ENCODE data around the gene PDSS2. TPM values are rescaled to one million over a fixed set of nuclear protein-coding genes. Genes with fewer than 3 reads are reported as not detected.
"Not testable (repeated sequence)": the region's sequence is repeated elsewhere in the genome, so short reads cannot be mapped to it uniquely, and the experiment has no call there.

The PDSS2 gene
- total RNA-seq, 1 donor from 2014 or later: 16.2 TPM

- H3K27ac ChIP-seq: no peak overlapping the region
- no peaks in the 10 kb centered on the region for H3K4me1 ChIP-seq
- no peaks in the 10 kb centered on the region for H3K9me3 ChIP-seq
- intact Hi-C loops (cut with DNase I): no loop called here
- no peak for TF ChIP-seq CTCF (IDR thresholded peaks at IDR 0.05)
- DNase-seq (no peak), ATAC-seq (no peak)
- no peaks in the 10 kb centered on the region for H3K36me3 ChIP-seq
- no peaks in the 10 kb centered on the region for H3K27me3 ChIP-seq
- no peak overlapping the region for H3K4me3 ChIP-seq
These were observed 174.6 kb downstream of the PDSS2 start for GRCh38 chr6:107284805-107285204.

DNA sequence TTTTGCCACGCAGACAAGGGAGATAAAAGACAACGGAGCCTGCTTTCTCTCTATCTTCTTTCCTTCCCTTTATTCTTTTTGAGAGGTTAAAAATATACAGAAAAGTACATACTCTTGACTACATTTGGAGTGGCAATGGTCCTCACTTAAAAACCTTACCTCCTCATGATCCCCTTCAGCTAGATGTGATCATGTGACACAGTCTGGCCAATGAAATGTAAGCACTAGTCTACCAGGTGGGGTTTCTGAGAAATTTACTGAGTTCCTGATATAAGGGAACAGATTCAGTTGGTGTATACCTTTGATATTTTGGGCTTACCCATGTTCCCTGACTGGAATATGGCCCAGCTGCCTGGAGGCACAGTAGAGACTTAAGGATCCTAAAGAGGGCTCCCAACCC is 178.6 kb downstream of the PDSS2 start:
- H3K4me3 ChIP-seq: no peak overlapping the region

GRCh38 chr6:107280001-107280400 is 179.4 kb downstream of the PDSS2 start:
- intact Hi-C loops (cut with DNase I); H3K27me3 ChIP-seq; H3K36me3 ChIP-seq; DNase-seq; H3K4me3 ChIP-seq; H3K9me3 ChIP-seq; H3K4me1 ChIP-seq; H3K27ac ChIP-seq; ATAC-seq: not testable (repeated sequence)

More for the DNA sequence above, 178.6 kb downstream of the PDSS2 start:
- Histone ChIP-seq H3K36me3 (no peaks in the 10 kb centered on the region), H3K27me3 (no peaks in the 10 kb centered on the region), H3K9me3 (no peaks in the 10 kb centered on the region), H3K4me1 (no peaks in the 10 kb centered on the region), H3K27ac (no peak overlapping the region)
- intact Hi-C loops (cut with DNase I): no loop called here
- no peak for TF ChIP-seq CTCF (IDR thresholded peaks at IDR 0.05)
- ATAC-seq (no peak), DNase-seq (no peak)

GRCh38 chr6:107275330-107275865 is 184.0 kb downstream of the PDSS2 start:
- no peak overlapping the region for H3K4me3 ChIP-seq
- H3K36me3 ChIP-seq: no peaks in the 10 kb centered on the region
- no peak overlapping the region for H3K27ac ChIP-seq
- ATAC-seq (no peak), DNase-seq (no peak)
- no peaks in the 10 kb centered on the region for H3K27me3 ChIP-seq
- H3K9me3 ChIP-seq: no peaks in the 10 kb centered on the region
- no peaks in the 10 kb centered on the region for H3K4me1 ChIP-seq
- TF ChIP-seq CTCF (IDR thresholded peaks at IDR 0.05): no peak
- intact Hi-C loops (cut with DNase I): no loop called here

DNA sequence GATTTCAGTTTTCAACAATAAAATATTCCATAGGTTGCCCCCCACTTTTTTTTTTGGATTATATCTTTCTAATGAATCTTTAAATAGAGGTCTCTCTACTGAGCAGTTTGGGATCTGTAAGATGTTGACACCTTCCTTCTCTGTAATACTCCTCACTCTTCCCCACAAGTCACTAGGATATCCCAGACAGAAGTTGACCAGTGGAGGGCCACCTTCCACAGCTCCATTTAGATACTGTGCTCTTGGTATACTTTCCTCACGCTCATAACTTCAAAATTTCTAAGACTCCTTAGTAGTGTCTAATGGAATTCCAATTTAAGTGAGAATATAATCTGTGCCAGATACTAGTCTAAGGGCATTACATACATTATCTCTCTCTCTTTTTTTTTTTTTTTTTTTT is 185.1 kb downstream of the PDSS2 start:
- H3K4me1 ChIP-seq: no peaks in the 10 kb centered on the region
- no peak overlapping the region for H3K27ac ChIP-seq
- no peak overlapping the region for H3K4me3 ChIP-seq
- H3K36me3 ChIP-seq: no peaks in the 10 kb centered on the region
- TF ChIP-seq CTCF (IDR thresholded peaks at IDR 0.05): no peak
- DNase-seq: no peak
- ATAC-seq: no peak
- H3K27me3 ChIP-seq: no peaks in the 10 kb centered on the region
- H3K9me3 ChIP-seq: no peaks in the 10 kb centered on the region
- intact Hi-C loops (cut with DNase I): no loop called here

DNA sequence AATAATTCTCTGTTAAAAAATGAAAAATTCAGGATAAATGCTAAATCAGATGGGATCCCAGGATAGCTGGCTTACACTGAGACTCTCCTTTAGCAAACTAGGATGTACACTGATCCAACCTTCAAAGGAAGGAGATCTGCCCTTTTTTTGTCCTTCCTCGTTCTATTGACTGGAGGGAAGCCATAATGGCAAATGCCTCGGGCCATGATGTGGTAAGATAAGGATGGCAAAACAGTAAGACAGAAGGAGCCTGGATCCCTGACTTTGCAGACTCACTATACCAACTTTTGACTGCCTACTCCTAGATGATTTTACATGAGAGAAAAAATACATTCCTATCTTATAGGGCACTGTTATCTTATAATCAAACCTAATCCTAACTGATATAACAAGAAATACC is 187.1 kb downstream of the PDSS2 start:
- intact Hi-C loops (cut with DNase I): no loop called here
- Histone ChIP-seq H3K4me1 (no peaks in the 10 kb centered on the region), H3K27me3 (no peaks in the 10 kb centered on the region), H3K9me3 (no peaks in the 10 kb centered on the region), H3K27ac (no peak overlapping the region), H3K4me3 (no peak overlapping the region), H3K36me3 (no peaks in the 10 kb centered on the region)
- ATAC-seq: no peak
- TF ChIP-seq CTCF (IDR thresholded peaks at IDR 0.05): no peak
- DNase-seq: no peak
